Epithelial cell of esophagus (primary cell): ENCODE results near the gene MTA1.

Experiments used
- DNase-seq: peaks from one replicate; pipeline ENCODE4 v3.0.0; 2010; ENCODE audit warnings: low read depth
- H3K4me3 ChIP-seq: 2 replicates; pipeline ENCODE4 v1.5.1; 2011; ENCODE audit warnings: mild to moderate bottlenecking, low read length, control low read depth
- TF ChIP-seq, protein P1 (sequence below): IDR thresholded peaks from 2 replicates; pipeline ENCODE4 v1.5.1; 2011; ENCODE audit warnings: low read depth, mild to moderate bottlenecking, low read length, control low read depth, inconsistent platforms; ENCODE audit not compliant: insufficient read depth; ENCODE audit errors: missing control alignments

Gene MTA1

DNA sequence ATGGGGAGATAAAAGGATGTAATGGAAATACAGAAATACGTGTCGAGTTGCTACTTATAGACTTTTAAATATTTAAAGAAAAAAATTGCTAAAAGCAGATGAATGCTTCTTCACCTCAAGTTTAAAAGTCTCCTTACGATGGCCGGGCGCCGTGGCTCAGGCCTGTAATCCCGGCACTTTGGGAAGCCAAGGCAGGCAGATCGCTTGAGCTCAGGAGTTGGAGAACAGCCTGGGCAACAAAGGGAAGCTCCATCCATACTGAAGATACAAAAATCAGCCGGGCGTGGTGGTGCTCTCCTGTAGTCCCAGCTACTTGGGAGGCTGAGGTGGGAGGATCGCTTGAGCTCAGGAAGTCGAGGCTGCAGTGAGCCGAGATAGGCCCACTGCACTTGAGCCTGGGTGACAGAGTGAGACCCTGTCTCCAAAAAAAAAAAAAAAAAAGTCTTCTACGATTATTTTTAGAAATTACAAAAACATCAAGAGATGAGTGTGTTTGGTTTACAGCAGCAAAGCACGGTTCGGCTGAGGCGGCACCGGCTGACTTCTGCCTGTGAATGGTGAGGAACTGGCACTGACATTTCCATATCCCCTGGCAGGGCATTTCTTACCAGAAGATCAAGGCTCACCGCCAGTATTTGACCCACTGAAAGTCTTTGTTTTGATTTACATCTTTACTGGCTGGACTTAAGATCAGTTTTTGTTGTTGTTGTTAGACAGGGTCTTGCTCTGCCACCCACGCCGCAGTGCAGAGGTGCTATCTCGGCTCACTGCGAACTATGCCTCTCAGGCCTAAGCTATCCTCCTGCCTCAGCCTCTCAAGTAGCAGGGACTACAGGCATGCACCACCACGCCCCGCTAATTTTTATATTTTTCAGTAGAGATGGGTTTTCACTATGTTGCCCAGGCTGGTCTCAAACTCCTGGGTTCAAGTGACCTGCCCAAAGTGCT lies 3.9 kb upstream of the MTA1 start:
- TF ChIP-seq, protein P1, sequence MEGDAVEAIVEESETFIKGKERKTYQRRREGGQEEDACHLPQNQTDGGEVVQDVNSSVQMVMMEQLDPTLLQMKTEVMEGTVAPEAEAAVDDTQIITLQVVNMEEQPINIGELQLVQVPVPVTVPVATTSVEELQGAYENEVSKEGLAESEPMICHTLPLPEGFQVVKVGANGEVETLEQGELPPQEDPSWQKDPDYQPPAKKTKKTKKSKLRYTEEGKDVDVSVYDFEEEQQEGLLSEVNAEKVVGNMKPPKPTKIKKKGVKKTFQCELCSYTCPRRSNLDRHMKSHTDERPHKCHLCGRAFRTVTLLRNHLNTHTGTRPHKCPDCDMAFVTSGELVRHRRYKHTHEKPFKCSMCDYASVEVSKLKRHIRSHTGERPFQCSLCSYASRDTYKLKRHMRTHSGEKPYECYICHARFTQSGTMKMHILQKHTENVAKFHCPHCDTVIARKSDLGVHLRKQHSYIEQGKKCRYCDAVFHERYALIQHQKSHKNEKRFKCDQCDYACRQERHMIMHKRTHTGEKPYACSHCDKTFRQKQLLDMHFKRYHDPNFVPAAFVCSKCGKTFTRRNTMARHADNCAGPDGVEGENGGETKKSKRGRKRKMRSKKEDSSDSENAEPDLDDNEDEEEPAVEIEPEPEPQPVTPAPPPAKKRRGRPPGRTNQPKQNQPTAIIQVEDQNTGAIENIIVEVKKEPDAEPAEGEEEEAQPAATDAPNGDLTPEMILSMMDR, result no peak
- H3K4me3 ChIP-seq, result peak overlapping the region; percentile 39
- no peak for DNase-seq

- DNase-seq, result no peak
- no peak overlapping the region for H3K4me3 ChIP-seq
- TF ChIP-seq, protein P1, result no peak
Observed at GRCh38 chr14:105416671-105417070, 3.0 kb upstream of the MTA1 start.

DNA sequence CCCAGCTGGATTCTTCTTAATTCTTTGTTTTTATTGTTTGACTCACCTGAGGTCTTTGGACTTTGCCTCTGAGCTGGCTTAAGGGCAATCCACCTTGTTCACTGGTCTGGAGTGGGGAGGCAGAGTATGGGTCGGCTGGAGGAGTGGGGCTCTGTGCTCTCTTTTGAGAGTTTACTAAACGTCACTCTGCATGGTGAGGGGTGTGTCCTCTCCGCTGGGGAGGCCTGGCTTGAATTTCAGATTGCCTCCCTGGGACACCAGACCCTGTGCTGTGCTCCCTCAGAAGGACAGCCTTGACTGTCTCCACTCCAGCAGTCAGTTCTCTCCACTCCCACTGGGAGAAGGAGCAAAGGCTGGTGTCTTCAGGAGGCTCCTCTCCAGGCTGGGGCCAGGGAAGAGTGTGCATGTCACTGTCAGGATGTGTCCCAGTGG lies 1.9 kb upstream of the MTA1 start:
- H3K4me3 ChIP-seq, result no peak overlapping the region
- TF ChIP-seq, protein P1, result no peak
- DNase-seq, result no peak

DNA sequence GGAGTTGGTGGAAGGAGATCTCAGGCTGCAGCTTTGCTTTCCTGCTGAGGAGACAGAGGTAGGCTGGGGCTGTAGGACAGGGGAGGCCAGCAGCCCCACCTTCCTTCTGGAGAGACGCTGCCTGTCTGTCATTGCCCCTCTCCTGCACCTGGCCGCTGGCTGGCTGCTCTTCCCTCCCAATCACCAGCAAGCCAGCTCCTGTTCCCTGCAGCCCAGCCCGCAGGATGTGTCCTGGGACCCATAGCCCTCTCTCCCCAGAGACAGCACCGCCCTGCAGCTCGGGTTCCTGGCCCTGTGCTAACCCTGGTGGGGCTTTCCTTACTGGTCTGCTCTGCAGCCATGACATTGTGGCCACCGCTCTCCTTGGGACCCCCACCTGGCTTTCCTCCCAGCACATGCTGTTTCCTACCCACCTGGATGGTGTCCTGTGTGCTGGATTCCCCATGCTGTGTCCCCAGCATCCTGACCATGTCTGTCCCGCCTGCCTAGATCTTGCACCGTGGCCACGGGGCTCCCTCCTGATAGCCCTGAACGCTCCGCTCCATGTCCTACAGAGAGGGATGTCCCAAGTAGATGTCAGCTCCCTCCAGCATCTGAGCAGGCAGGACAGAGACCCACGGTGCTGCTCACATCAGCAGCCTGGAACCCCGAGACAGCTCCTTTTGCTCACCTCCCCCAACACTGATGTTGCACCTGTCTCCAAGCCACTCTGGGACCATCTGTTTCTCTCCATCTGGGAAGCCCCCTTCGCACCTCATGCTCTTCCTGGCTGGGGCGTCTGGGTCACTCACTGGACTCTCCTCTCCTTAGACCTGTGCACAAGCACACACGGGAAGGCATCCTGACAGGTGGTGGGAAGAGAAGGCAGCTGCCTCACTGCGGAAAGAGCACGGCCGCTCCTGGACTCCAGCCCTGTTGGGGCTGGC lies 1.1 kb upstream of the MTA1 start:
- DNase-seq, result no peak
- peak overlapping the region; percentile 58 for H3K4me3 ChIP-seq
- TF ChIP-seq, protein P1, result no peak

DNA sequence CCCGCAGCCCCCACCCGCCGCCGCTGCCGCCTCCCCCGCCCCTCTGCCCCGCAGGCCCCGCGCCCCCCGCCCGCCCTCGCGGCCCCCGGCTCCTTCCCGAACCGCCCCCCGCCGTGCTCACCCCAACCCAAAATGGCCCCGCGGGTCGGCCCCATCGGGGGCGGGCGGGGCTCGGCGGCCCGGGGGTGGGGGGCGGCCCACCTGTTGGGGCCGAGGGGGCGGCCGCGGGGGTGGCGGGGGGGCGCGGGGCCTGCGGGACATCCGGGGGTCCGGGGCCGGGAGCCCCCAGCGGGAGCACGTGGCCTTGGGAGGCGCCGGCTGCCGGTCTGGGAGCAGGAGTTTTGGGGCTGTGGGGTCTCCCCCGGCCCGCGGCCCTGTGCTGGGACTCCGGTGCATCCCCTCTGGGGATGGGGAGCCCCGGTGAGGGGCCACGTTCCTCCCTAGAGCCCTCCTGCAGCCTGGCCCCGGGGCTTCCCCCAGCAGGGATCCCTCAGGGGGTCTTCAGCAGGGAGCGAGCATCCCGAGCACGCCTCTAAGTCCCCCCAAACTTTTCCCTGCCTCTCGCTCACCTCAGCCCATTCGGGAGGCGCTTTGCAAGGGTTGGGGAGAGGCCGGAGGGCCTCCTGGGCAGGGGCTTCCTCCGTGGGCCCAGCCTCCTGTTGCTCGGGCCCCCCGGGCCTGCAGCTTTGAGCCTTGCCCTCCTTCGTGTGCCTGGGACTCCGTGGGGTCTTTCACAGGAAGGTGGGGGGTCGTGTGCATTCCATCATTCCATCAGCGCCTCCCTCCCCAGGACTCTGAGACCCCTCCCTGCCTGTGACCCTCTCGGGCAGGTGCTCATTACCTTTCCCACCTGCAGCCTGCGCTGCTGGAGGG lies 710 bp downstream of the MTA1 start:
- TF ChIP-seq, protein P1, result no peak
- no peak for DNase-seq
- H3K4me3 ChIP-seq, result peak overlapping the region; percentile 71
